ENCODE data around the gene LRRTM4.

DNA sequence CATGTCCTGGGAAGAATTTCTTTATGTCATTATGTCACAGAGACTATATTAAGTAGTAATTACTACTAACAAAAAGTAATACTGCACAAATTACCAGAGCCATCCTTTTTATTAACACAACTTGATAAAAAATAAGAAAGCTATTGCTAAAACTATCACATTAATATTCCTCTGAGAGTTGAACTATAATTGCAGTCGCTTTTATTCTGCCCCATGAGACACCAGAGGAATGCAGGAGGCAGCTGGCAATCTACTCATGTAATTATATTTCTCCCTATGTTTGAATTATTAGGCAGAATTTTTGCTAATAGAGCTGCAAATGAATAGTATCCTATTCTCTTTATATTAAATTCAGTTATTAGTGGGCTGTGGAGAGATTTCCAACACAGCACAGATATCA lies 220.7 kb downstream of the LRRTM4 start:
- TF ChIP-seq, protein P1, sequence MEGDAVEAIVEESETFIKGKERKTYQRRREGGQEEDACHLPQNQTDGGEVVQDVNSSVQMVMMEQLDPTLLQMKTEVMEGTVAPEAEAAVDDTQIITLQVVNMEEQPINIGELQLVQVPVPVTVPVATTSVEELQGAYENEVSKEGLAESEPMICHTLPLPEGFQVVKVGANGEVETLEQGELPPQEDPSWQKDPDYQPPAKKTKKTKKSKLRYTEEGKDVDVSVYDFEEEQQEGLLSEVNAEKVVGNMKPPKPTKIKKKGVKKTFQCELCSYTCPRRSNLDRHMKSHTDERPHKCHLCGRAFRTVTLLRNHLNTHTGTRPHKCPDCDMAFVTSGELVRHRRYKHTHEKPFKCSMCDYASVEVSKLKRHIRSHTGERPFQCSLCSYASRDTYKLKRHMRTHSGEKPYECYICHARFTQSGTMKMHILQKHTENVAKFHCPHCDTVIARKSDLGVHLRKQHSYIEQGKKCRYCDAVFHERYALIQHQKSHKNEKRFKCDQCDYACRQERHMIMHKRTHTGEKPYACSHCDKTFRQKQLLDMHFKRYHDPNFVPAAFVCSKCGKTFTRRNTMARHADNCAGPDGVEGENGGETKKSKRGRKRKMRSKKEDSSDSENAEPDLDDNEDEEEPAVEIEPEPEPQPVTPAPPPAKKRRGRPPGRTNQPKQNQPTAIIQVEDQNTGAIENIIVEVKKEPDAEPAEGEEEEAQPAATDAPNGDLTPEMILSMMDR (conservative IDR thresholded peaks at IDR 0.05; ENCODE audit: low read length): no peak
- TF ChIP-seq EZH2phosphoT487 (IDR thresholded peaks at IDR 0.05; ENCODE audit: borderline replicate concordance, low read depth, low read length): no peak
